Stimulated activated CD4-positive, alpha-beta T cell treated with anti-CD3 and anti-CD28 coated beads, Interleukin-1b, Interleukin-23, amount 100 ng/mL, for 4 hours (primary cell): Measurements from ENCODE around the gene C3orf20.

Experiments
- DNase-seq, 2 donors: peaks; one replicate each; pipeline ENCODE4 v3.0.0-alpha.2; 2020; ENCODE audit warnings: low read depth in 2 of 2

Gene C3orf20

DNA sequence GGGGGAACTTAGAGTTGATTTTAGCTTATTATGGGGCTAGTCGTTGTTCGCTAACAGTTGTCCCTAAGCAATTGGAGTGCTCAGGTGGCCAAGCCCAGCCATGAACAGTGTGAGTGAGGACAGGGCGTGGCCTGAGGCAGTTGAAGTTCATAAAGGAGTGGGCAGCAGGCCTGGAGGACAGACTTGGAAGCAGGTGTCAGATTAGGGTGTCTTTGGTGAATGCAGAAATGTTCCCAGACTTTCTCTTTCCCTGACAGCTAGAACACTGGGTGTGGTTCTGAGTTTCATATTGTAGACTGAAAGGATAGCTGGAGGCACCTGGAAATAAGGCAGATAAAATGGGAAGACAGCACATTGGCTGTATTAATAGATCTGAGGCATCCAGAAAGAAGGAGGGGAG, 84.0 kb downstream of the C3orf20 start:
- DNase-seq, result no peak

GRCh38 chr3:14760185-14760584, 85.2 kb downstream of the C3orf20 start:
- no peak for DNase-seq

- no peak for DNase-seq
Measured at GRCh38 chr3:14761121-14761672, 86.3 kb downstream of the C3orf20 start.

DNA sequence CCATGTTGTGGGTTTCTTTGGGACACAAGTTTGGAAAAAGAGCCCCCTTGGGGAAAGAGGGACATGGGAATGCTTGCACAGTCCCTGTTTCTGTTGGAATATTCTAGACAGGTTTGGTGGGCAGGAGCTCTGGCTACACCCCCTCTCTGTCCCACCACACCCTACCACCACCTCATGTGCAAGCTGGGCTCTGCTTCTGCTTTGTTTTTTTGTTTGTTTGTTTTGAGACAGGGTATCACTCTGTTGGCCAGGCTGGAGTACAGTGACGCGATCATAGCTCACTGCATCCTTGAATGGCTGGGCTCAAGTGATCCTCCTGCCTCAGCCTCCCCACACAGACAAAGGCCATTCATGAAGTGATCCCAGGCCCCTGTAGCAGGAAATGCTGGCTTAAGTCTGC, 86.9 kb downstream of the C3orf20 start:
- DNase-seq, result no peak

DNA sequence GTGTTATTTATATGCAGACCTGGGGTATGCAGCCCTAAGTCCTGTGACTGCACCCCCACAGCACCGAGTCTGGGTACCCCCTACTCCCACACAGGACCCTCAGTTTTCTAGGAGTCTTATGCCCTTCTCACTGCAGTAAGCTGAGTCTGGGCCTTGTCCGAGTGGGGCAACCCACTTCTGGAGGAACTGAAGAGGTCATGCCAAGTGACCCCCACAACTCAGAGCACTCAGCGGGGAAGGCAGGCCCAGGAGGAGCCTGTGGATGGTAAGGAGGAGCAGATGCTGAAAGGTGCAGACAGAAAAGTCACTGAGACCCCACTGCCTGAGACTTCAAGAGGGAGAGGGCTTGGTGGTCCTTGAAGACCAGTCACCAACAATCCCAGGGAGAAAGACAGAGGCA, 87.8 kb downstream of the C3orf20 start:
- DNase-seq, result no peak

DNA sequence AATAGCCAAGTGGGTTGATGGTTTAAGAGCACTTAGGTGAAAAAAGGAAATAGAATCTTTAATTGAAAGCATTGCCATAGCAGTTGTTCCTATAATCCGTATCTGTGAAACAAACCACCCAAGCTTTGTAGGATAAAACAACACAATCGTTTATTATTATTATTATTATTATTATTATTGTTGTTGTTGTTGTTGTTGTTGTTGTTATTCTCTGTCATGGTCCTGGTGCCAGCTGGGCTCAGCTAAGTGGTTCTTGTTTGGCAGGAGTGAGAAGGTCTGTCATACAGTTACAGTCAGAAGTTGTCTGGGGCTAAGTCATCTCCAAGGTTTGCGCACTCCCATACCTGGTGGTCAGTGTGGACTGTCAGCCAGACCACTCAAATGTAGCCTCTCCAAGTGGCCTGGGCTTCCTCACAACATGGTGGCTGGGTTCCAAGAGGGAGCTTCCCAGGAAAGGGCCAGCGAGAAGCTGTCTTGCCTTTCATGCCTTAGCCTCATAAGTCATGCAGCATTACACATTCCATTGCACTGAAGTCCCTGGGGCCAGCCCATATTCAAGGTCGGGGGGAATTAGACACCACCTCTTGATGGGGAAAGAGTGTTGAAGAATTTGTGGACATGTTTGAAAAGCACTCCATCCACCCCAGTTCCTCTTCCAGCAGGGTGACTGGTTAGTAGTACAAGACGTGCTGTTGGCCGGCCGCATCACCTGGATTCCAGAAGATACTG, 89.6 kb downstream of the C3orf20 start:
- no peak for DNase-seq

DNA sequence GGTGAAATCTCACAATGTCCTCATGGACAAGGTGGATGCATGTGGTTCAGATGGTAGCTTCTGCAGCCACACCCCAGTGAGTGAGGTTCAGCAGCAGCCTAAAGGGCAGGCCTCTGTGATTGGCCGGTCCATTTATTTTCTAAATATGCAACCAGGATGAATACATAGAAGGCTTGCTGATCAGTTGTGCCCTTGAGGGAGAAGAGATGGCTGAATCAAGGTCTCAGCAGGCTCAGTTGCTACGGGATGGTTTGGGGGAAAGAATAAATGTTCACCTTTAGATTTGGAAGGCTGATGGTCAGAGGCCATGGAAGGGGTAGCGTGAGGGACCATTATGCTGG, 90.1 kb downstream of the C3orf20 start:
- no peak for DNase-seq

DNA sequence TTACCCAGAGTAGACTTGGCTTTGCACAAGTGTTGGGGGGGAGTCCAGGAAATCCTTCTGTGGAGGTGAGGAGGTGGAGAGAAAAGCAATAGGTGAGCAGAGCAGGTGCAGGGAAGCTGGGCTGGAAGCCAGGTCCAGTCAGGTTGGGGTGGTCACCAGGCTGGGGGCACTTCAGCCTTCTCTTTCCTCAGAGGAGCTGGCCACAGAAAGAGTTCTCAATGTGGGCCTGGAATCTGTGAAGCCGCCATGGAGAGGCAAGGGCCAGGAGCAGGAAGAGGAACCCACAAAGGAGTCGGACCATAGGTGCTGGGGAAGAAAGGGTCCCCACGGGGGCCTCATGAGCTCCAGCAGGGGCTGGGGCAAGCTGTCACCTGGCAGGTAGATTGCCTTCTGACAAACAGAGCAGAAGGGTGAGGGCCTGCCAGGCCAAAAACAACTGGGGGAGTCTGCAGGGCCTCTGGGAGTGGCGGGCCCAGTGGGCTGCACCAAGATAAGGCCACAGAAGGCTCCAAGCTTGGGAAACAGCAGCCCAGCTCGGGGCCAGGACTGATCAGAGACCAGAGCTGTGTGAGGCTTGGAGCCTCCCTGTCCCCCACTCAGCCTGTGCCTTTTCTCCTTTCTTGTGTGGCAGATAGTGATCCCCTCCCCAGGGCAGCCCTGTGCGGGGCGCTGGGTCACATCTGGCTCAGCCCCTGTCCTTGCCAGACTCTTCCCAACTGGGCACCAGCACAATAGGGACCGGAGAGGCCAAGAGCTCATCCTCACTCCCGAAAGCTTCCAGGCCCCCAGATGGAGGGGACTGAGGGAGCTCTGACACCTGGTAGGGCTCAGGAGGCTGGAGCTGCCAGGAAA, 90.9 kb downstream of the C3orf20 start:
- no peak for DNase-seq

- no peak for DNase-seq
Measured at GRCh38 chr3:14766428-14767244, 91.7 kb downstream of the C3orf20 start.

DNA sequence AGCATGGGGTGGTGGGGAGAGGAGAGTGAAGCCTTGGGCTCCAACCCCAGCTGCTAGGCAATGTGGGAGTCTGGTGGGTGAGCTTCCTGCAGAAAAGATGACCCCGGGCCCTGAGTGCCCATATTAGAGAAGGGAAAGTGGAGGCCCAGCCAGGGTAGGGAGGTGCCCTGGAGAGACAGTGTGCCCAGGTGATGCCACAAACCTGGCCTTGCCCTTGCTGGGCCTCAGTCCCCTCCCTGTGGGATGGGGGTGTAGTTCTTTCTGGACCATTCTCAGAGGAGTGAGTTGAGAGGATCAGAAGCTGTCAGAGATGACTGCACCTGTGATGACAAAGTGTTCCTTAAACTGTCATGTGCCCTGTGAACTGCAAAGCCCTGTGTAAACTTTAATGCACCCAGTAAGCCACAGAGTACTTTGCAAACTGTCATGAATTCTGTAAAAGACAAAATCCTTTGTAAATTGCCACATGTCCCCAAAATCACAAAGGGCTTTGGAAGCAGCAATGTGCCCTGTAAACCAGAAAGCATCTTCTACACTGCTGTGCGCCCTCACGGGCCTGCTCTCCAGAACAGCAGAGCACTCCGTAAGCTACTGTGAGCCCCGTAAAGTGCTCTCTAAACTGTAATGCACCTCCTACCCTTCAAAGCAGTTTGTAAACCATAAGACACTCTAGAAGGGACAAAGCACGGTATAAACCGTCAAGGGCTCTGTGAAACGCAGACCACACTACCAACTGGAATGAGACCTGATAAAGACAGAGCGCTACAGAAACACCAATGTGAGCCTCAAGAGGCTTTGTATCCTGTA, 92.5 kb downstream of the C3orf20 start:
- no peak for DNase-seq

GRCh38 chr3:14768182-14768790, 93.3 kb downstream of the C3orf20 start:
- DNase-seq, result no peak

DNA sequence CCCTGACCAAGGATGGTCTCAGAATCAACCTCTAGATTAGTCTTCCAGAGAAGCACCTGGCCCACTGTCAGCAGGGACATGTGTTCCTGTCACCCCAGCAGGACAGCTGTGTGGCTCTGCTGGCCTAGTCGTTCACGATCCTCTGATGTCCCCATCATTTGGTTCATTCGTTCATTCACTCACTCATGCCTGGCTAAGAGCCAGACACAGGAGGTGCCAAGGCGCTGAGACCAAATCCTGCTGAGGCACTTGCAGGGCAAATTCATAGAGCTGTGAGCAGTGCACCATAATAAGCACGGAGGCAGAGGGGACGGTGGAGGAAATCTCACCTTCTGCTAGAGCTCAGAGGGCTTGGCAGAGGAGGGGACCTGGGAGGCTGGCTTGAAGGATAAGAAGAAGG, 93.9 kb downstream of the C3orf20 start:
- DNase-seq, result no peak

DNA sequence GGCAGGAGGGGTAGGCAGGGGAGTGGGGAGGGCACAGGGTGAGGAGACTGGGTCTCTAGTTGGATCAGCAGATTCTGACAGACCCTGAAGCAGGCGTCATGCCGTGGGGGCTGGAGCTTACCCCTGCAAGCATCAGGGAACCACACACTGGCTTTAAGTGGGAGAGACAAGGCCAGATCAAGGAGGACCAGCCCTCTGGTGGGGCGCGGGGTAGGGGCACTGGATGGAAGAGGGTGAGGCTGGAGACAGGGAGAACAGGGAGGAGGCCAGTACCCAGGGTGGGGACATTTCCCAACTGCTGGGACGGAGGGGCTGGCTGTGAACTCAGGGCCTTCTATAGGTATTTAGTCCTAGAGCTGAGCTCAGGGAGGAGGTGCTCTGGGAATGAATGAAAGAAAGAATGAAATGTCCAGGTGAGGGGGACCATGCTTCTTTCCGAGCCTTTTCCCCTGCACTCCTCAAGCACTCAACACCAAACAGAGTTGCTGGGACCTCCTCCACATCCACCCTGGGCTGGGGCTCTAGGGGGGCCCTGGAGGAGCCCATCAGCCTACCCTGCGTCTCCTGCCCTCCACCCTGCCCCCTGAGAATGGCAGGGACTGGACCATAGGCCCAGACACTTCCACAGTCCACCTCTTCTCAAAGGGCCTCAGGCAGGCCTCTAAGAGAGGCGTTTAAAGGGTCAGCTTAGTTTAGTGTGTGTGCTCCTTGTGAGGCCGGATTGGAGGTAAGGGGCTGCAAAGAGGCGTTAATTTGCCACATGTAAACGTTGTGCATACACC, 94.8 kb downstream of the C3orf20 start:
- no peak for DNase-seq

DNA sequence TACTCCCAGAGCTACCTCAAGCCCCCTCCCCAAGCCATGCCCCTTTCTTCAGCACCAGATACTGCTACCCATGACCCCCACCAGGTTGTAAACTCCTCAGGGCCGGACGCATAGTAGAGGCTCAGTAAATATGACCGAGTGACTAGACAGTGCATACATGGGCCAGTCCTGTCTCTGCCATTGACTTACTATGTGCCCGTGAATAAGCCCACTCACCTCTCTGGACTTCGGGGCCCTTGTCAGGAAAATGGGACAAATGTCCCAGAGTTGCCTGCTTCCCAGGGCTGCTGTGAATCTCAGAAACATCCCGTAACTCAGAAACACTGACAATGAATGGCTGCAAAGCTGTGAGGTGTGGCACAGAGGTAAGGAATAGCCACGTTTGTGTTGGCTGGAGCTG, 95.7 kb downstream of the C3orf20 start:
- no peak for DNase-seq

DNA sequence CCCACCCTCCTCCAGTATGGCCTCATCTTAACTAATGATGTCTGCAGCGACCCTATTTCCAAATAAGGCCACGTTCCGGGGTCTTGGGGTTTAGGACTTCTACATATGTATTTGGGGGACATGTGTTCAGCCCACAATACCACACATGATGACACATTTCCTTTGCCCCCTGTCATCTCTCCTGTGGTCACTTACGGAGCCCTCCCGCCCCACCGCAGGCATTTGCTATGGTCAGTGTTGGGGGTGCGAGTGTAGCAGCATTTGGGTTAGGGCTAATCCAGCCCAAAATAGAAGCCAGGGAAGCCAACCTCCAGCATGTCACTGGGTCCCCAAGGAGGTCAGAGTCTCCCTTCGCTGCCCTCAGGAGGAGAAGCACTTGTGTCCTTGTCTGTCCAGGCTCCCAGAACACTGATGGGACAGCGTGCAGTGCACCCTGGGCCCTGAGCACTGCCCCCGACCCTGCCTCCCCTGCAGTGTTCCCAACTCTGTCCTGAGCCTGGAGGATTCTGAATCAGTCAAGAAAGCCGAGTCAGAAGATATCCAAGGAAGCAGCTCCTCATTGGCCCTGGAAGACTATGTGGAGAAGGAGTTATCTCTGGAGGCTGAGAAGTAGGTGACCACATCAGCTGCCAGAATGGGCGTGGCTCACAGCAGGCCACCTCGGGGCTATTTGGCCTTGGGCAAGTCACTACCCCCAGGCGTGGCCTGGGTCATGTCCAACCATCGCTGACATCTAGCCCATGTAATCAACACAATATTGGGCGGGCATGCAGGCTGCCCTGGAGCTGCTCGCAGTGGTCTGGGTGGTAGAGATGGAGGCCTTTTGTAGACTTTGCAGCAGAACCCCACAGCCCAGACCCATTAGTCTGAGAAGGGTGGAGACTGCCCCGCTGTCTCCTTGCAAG, 96.9 kb downstream of the C3orf20 start:
- no peak for DNase-seq

DNA sequence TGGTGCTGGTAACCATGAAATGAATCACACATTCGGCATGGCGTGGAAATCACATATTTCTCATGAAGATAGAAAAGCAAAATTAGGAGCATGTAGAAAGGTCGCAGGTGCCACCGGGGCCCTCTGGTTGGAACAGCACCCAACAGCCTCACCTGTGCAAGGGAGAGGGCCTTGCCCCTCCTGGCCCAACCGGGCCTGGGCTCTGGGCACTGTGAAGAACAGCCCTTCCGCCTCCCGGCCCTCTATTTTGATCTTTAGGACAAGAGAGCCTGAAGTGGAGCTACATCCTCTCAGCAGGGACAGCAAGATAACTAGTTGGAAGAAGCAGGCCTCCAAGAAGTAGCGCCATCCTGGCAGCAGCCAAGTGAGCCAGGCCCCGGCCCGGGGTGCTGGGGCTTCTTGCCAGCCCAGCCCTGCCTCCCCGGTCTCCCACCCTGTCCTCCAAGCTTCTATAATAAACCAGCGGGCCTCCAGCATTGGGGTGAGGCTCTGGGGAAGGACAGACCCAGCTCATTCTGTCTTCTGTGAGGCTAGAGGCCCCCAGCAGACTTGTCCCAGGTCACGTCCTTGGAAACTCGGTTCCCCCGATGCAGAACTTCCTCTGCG, 97.7 kb downstream of the C3orf20 start:
- DNase-seq, result no peak

- DNase-seq, result no peak
Measured at GRCh38 chr3:14773281-14773680, 98.3 kb downstream of the C3orf20 start.

DNA sequence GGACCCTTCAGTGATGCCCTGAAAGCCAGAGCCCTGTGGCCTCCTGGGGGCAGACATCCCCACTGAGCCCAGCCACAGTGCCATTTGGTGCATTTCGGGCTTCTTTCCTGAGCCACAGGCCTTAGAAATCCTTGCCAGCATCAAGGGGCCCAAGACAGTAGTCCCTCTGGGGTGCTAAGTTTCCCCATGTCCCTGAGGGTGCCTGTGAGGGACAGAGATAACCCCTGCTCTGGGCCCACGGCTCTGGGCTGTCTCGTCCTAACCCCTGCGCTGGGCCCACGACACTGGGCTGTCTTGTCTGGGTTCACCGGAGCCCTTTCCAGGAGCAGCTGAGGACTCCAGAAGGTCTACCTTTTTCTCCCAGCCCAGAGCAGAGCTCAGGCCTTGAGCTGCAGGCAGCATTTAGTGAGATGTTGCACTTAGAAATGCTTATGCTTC, 98.8 kb downstream of the C3orf20 start:
- DNase-seq, result no peak

DNA sequence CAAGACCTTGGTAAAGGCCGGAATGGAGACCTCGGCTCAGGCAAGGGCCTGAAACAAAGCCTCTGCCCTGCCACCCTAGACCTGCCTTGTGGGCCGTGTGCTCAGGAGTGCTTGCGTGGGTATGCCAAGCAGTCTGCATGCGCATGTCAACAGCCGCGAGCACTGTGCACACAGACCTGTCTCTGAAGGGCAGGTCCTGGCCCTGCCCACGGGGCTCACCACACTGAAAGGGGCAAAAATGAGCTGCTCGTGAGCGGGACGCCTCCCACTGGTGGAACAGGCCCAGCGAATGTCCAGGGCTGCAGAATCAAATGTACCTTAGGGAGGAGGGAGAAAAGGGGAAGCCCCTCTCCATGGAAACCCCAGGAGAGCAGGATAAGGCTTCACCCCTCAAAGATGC, 99.5 kb downstream of the C3orf20 start:
- DNase-seq, result no peak
